HUES6 (cell line): ENCODE results near the gene ADAP2.

Experiments
- H3K27ac ChIP-seq: 2 replicates; pipeline ENCODE4 v1.7.0; 2013; ENCODE audit warnings: low read depth, mild to moderate bottlenecking, low read length, inconsistent platforms
- H3K27me3 ChIP-seq: 2 replicates; pipeline ENCODE4 v1.6.1; 2013; ENCODE audit warnings: low read length; ENCODE audit not compliant: control insufficient read depth, insufficient read depth
- H3K36me3 ChIP-seq: 2 replicates; pipeline ENCODE4 v1.6.1; 2013; ENCODE audit warnings: low read length; ENCODE audit not compliant: control insufficient read depth, insufficient read depth
- H3K4me1 ChIP-seq: 2 replicates; pipeline ENCODE4 v1.6.1; 2013; ENCODE audit warnings: low read length; ENCODE audit not compliant: control insufficient read depth, insufficient read depth
- H3K4me3 ChIP-seq: 2 replicates; pipeline ENCODE4 v1.5.1; 2013; ENCODE audit warnings: low read depth, low read length
- H3K9ac ChIP-seq: one replicate; pipeline ENCODE4 v1.6.1; 2013; ENCODE audit warnings: mild to moderate bottlenecking, low read length
- H3K9me3 ChIP-seq: 2 replicates; pipeline ENCODE4 v1.6.1; 2013; ENCODE audit warnings: low read depth, low read length; ENCODE audit not compliant: control insufficient read depth, insufficient read depth

Gene ADAP2

GRCh38 chr17:31004160-31004559 is 82.4 kb downstream of the ADAP2 start:
- Histone ChIP-seq H3K9ac (no peak overlapping the region), H3K27ac (no peak overlapping the region), H3K4me3 (no peak overlapping the region), H3K4me1 (no peaks in the 10 kb centered on the region), H3K27me3 (peaks cover 19% of the 10 kb centered on the region), H3K9me3 (no peaks in the 10 kb centered on the region), H3K36me3 (peaks cover 4% of the 10 kb centered on the region; the same call in 1 of the 2 replicates)

- peaks cover 27% of the 10 kb centered on the region for H3K27me3 ChIP-seq
- H3K4me1 ChIP-seq, result no peaks in the 10 kb centered on the region
- H3K36me3 ChIP-seq, result no peaks in the 10 kb centered on the region
- no peak overlapping the region for H3K27ac ChIP-seq
- H3K4me3 ChIP-seq, result peak overlapping the region; percentile 71
- H3K9me3 ChIP-seq, result no peaks in the 10 kb centered on the region
- H3K9ac ChIP-seq, result peak overlapping the region; percentile 6
Observed at GRCh38 chr17:31007695-31008373, 86.1 kb downstream of the ADAP2 start.

DNA sequence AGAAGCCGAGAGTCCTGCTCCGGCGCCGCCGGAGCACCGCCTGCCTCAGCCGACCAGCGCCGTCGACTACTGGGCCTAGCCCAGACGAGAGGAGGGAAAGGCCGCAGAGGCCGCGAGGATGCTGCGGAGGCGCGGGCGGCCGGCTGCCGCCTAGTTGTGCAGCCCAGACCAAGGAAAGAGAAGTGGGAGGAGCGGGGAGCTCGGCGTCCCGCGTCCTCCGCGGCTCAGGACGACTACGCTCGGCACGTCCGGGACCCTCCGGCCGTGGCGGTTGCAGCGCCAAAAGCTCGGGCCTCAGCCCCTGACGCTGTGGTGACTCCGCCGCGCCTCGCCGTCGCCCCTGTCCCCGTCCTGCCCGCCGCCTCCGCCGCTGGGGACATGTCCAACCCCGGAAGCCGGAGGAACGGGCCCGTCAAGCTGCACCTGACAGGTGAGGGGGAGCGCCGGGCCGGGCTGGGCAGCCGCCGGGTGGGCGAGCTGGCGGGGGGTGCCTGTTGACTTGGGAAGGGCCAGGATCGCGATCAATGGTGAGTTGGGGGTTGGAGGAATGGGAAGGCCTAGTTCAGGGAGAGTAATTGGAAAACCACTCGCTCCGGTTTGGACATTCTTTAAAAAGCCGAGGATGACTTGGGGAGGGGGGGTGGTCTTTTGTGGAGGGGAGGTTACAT is 86.8 kb downstream of the ADAP2 start:
- H3K4me1 ChIP-seq, result no peaks in the 10 kb centered on the region

More for the DNA sequence above, 86.8 kb downstream of the ADAP2 start:
- Histone ChIP-seq H3K9me3 (no peaks in the 10 kb centered on the region), H3K9ac (peak overlapping the region; percentile 6), H3K27ac (no peak overlapping the region), H3K27me3 (peaks cover 27% of the 10 kb centered on the region), H3K4me3 (peak overlapping the region; percentile 71), H3K36me3 (no peaks in the 10 kb centered on the region)
